ACC112 (cell line): ENCODE data around the gene KRTAP10-7.
"Not testable (repeated sequence)": the region's sequence is repeated elsewhere in the genome, so short reads cannot be mapped to it uniquely, and the experiment has no call there.

Experiments used
- H2AFZ ChIP-seq: fragments of 200-600 bp; sonication (generic); one replicate; pipeline ENCODE4 v1.6.0; 2017; ENCODE audit warnings: antibody characterized with exemption, low read length; ENCODE audit not compliant: unreplicated experiment
- H3K27ac ChIP-seq: fragments of 200-600 bp; sonication (generic); 2 replicates; pipeline ENCODE4 v1.5.1; 2014; ENCODE audit warnings: low read depth, mild to moderate bottlenecking, antibody characterized with exemption, low read length, moderate library complexity
- H3K27me3 ChIP-seq: fragments of 200-600 bp; sonication (generic); 2 replicates; pipeline ENCODE4 v1.6.1; 2014; ENCODE audit warnings: mild to moderate bottlenecking, antibody characterized with exemption, low read length, moderate library complexity, mixed read lengths; ENCODE audit not compliant: insufficient read depth
- H3K36me3 ChIP-seq: fragments of 200-600 bp; sonication (generic); 2 replicates; pipeline ENCODE4 v1.6.1; 2016; ENCODE audit warnings: mild to moderate bottlenecking, antibody characterized with exemption, low read length, moderate library complexity, mixed read lengths; ENCODE audit not compliant: insufficient read depth
- H3K4me1 ChIP-seq: fragments of 200-600 bp; sonication (generic); one replicate; pipeline ENCODE4 v1.6.1; 2016; ENCODE audit warnings: low read length, mixed read lengths; ENCODE audit not compliant: insufficient read depth, unreplicated experiment, control insufficient read depth
- H3K4me3 ChIP-seq: fragments of 200-600 bp; sonication (generic); 2 replicates; pipeline ENCODE4 v1.5.1; 2014; ENCODE audit warnings: mild to moderate bottlenecking, low read depth, low read length
- H3K79me2 ChIP-seq: fragments of 200-600 bp; sonication (generic); one replicate; pipeline ENCODE4 v1.6.0; 2016; ENCODE audit warnings: low read length; ENCODE audit not compliant: control insufficient read depth, unreplicated experiment, insufficient read depth

The KRTAP10-7 gene

GRCh38 chr21:44600118-44600978, at the start of gene KRTAP10-7:
Gene KRTAP10-7, plus strand, starts transcription at chr21:44600597. Its CDS starts 25 bp downstream, at chr21:44600622.
- not testable (repeated sequence) for H3K79me2 ChIP-seq, H3K4me3 ChIP-seq, H3K27ac ChIP-seq, H3K4me1 ChIP-seq, H3K36me3 ChIP-seq, H2AFZ ChIP-seq
- H3K27me3 ChIP-seq, result peaks cover 78% of the 10 kb centered on the region

GRCh38 chr21:44550807-44551206, 49.6 kb upstream of the KRTAP10-7 start:
- Histone ChIP-seq H3K36me3 (no peaks in the 10 kb centered on the region), H3K4me3 (no peak overlapping the region), H3K4me1 (no peaks in the 10 kb centered on the region), H3K79me2 (no peaks in the 10 kb centered on the region), H3K27ac (no peak overlapping the region), H2AFZ (no peak overlapping the region), H3K27me3 (peaks cover 71% of the 10 kb centered on the region)

- Histone ChIP-seq H3K4me3 (no peak within 1 kb of the TSS), H3K27me3 (peaks cover 72% of the 10 kb centered on the region), H3K27ac (no peak within 1 kb of the TSS), H3K79me2 (no peaks in the 10 kb centered on the region), H3K36me3 (no peaks in the 10 kb centered on the region), H2AFZ (no peak within 1 kb of the TSS), H3K4me1 (no peaks in the 10 kb centered on the region)
These were observed 48.9 kb upstream of the KRTAP10-7 start, which contains the start of gene KRTAP10-2 for GRCh38 chr21:44551340-44551961. Gene KRTAP10-2, minus strand, starts transcription at chr21:44551505. Its CDS starts 47 bp downstream, at chr21:44551458.

- no peaks in the 10 kb centered on the region for H3K36me3 ChIP-seq
- H2AFZ ChIP-seq, result no peak overlapping the region
- peaks cover 74% of the 10 kb centered on the region for H3K27me3 ChIP-seq
These were observed 48.3 kb upstream of the KRTAP10-7 start for GRCh38 chr21:44552136-44552535.

GRCh38 chr21:44552681-44553080, 47.7 kb upstream of the KRTAP10-7 start:
- H3K27ac ChIP-seq, result no peak overlapping the region
- no peaks in the 10 kb centered on the region for H3K79me2 ChIP-seq
- no peak overlapping the region for H3K4me3 ChIP-seq
- no peaks in the 10 kb centered on the region for H3K4me1 ChIP-seq
- H3K27me3 ChIP-seq, result peaks cover 75% of the 10 kb centered on the region
- H2AFZ ChIP-seq, result no peak overlapping the region
- no peaks in the 10 kb centered on the region for H3K36me3 ChIP-seq

More at GRCh38 chr21:44552136-44552535, 48.3 kb upstream of the KRTAP10-7 start:
- Histone ChIP-seq H3K4me3 (no peak overlapping the region), H3K27ac (no peak overlapping the region), H3K79me2 (no peaks in the 10 kb centered on the region), H3K4me1 (no peaks in the 10 kb centered on the region)

- Histone ChIP-seq H3K79me2 (no peaks in the 10 kb centered on the region), H3K4me3 (no peak overlapping the region), H3K27ac (no peak overlapping the region), H3K36me3 (no peaks in the 10 kb centered on the region), H3K27me3 (peaks cover 71% of the 10 kb centered on the region), H3K4me1 (no peaks in the 10 kb centered on the region), H2AFZ (no peak overlapping the region)
These were observed 45.1 kb upstream of the KRTAP10-7 start for GRCh38 chr21:44555200-44555875.

- H2AFZ ChIP-seq, result no peak overlapping the region
- H3K27ac ChIP-seq, result no peak overlapping the region
- H3K79me2 ChIP-seq, result no peaks in the 10 kb centered on the region
- no peak overlapping the region for H3K4me3 ChIP-seq
- no peaks in the 10 kb centered on the region for H3K36me3 ChIP-seq
- peaks cover 71% of the 10 kb centered on the region for H3K27me3 ChIP-seq
- H3K4me1 ChIP-seq, result no peaks in the 10 kb centered on the region
These were observed 43.5 kb upstream of the KRTAP10-7 start for GRCh38 chr21:44556879-44557278.

- Histone ChIP-seq H3K36me3 (no peaks in the 10 kb centered on the region), H3K27ac (no peak overlapping the region), H3K27me3 (peaks cover 63% of the 10 kb centered on the region)
These were observed 42.7 kb upstream of the KRTAP10-7 start for GRCh38 chr21:44557491-44558328.

GRCh38 chr21:44558329-44558675, 42.1 kb upstream of the KRTAP10-7 start:
- not testable (repeated sequence) for H3K36me3 ChIP-seq, H3K27ac ChIP-seq, H3K4me1 ChIP-seq, H3K79me2 ChIP-seq, H3K4me3 ChIP-seq, H2AFZ ChIP-seq
- H3K27me3 ChIP-seq, result peaks cover 57% of the 10 kb centered on the region

More at GRCh38 chr21:44557491-44558328, 42.7 kb upstream of the KRTAP10-7 start:
- no peaks in the 10 kb centered on the region for H3K79me2 ChIP-seq
- no peak overlapping the region for H3K4me3 ChIP-seq
- H3K4me1 ChIP-seq, result no peaks in the 10 kb centered on the region
- H2AFZ ChIP-seq, result no peak overlapping the region

- Histone ChIP-seq H3K4me3 (no peak within 1 kb of the TSS), H3K27me3 (peaks cover 57% of the 10 kb centered on the region), H2AFZ (no peak within 1 kb of the TSS), H3K79me2 (no peaks in the 10 kb centered on the region), H3K27ac (no peak within 1 kb of the TSS), H3K36me3 (no peaks in the 10 kb centered on the region), H3K4me1 (no peaks in the 10 kb centered on the region)
These were observed 41.7 kb upstream of the KRTAP10-7 start, which contains the start of gene KRTAP10-3 for GRCh38 chr21:44558695-44559094. Gene KRTAP10-3, minus strand, starts transcription at chr21:44558795. Its CDS starts 80 bp downstream, at chr21:44558715.
